Adrenal gland (tissue), 5 donors: Measurements from ENCODE around the gene GMDS.

Experiments
- POLR2A ChIP-seq, 2 donors: fragments of 450-650 bp; IDR thresholded peaks; one replicate each; pipeline ENCODE4 v1.6.1; 2017; ENCODE audit warnings: antibody characterized with exemption in 2 of 2, mild to moderate bottlenecking in 2 of 2, moderate library complexity in 1 of 2
- TF ChIP-seq, protein P1 (sequence below), 6 experiments: fragments of 450-650 bp in 4 of 6; fragments of 200-600 bp in 2 of 6; sonication (generic) in 1 of 6; IDR thresholded peaks; 1 replicate in 5 of 6; 2 replicates in 1 of 6; pipeline versions ENCODE4 v1.5.1 to v1.8.0; 2016 to 2021; ENCODE audit warnings: antibody characterized with exemption in 6 of 6, mild to moderate bottlenecking in 2 of 6, moderate library complexity in 1 of 6
- donor health status: DM: no; HTN: no; CAD: no.

DNA sequence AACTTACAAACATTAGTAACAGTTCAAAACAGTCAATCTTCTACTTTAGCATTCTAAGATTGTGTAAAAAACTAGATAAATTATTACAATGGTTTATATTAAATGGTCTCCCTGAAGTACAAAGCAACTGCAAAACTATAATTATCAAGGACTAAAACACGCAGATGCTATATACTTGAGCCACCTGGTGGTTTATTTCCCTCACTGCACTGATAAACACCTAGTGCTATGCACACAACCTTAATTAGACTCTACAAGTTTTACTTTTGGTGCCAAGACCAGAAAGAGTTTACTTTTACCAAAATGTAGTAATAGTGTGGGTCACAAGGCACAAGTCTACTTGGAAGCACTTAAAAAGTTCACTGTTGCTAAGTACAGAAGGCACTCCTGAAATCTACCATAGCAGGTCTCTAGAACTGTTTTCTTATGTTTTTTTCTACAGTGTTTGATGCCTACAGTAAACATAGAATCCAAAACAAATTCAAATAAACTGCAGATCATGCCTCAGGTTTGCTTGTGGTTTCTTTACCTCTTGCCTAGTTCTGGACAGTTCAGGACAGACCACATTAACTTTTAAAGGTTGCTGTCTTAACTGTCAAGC is 49.2 kb downstream of the GMDS start:
- TF ChIP-seq, protein P1, sequence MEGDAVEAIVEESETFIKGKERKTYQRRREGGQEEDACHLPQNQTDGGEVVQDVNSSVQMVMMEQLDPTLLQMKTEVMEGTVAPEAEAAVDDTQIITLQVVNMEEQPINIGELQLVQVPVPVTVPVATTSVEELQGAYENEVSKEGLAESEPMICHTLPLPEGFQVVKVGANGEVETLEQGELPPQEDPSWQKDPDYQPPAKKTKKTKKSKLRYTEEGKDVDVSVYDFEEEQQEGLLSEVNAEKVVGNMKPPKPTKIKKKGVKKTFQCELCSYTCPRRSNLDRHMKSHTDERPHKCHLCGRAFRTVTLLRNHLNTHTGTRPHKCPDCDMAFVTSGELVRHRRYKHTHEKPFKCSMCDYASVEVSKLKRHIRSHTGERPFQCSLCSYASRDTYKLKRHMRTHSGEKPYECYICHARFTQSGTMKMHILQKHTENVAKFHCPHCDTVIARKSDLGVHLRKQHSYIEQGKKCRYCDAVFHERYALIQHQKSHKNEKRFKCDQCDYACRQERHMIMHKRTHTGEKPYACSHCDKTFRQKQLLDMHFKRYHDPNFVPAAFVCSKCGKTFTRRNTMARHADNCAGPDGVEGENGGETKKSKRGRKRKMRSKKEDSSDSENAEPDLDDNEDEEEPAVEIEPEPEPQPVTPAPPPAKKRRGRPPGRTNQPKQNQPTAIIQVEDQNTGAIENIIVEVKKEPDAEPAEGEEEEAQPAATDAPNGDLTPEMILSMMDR (IDR thresholded peaks at IDR 0.05): peak; percentile 61 to 77 (median 72)
- TF ChIP-seq POLR2A (IDR thresholded peaks at IDR 0.05): no peak
